Measurements from ENCODE around the gene PARS2.

Gene PARS2

GRCh38 chr1:54810153-54810942 is 46.0 kb upstream of the PARS2 start:
- no peak overlapping the region for H3K23ac ChIP-seq (ENCODE audit: low read depth, low read length, poor library complexity)
- no peak overlapping the region for H3K4me2 ChIP-seq (ENCODE audit: insufficient read depth, low read length, poor library complexity, severe bottlenecking)
- DNase-seq (ENCODE audit: low spot score), result peak; percentile 64
- H3K9me3 ChIP-seq (replicated peaks in 1 of 2; ENCODE audit: control insufficient read depth in 2 of 2, insufficient read depth in 1 of 2, low read depth in 1 of 2, low read length in 2 of 2), result no peaks in the 10 kb centered on the region
- peak overlapping the region; percentile 11 for H2AFZ ChIP-seq (ENCODE audit: low read length)
- WGBS, 2 donors (ENCODE audit: extremely low coverage in 2 of 2, insufficient read length in 2 of 2, insufficient replicate concordance in 1 of 2), result no CpG with 5 or more reads among the region's 13 CpGs
- no peak overlapping the region for H2BK5ac ChIP-seq (ENCODE audit: low read length)
- no peak overlapping the region for H2BK12ac ChIP-seq (ENCODE audit: low read length)
- no peak overlapping the region for H3K14ac ChIP-seq (ENCODE audit: low read length)
- peak overlapping the region; percentile 66 for H2BK15ac ChIP-seq (ENCODE audit: low read length)
- peak overlapping the region; percentile 4 for H3K18ac ChIP-seq (ENCODE audit: low read length)
- peaks cover 0 to 43% (median 0%) of the 10 kb centered on the region in 3 experiments for H3K27me3 ChIP-seq (ENCODE audit: control insufficient read depth in 3 of 3, insufficient read depth in 3 of 3, low read depth in 1 of 3, low read length in 3 of 3)
- peaks cover 8 to 10% of the 10 kb centered on the region in 2 donors for H3K4me1 ChIP-seq (ENCODE audit: control insufficient read depth in 2 of 2, insufficient read depth in 1 of 2, low read depth in 1 of 2, low read length in 2 of 2)
- no peaks in the 10 kb centered on the region for H3K36me3 ChIP-seq (replicated peaks in 1 of 2; ENCODE audit: control insufficient read depth in 2 of 2, insufficient read depth in 2 of 2, low read length in 2 of 2)
- H4K91ac ChIP-seq (ENCODE audit: low read depth, low read length, poor library complexity), result peak overlapping the region; percentile 88
- H3K4ac ChIP-seq (ENCODE audit: low read length), result no peak overlapping the region
- H2AK5ac ChIP-seq (ENCODE audit: low read depth, low read length), result peak overlapping the region; percentile 17
- H3K4me3 ChIP-seq (ENCODE audit: low read length in 2 of 2), result no peak overlapping the region
- no peak overlapping the region for H4K8ac ChIP-seq (ENCODE audit: low read depth, low read length)
- H3K79me1 ChIP-seq (ENCODE audit: low read depth, low read length), result no peaks in the 10 kb centered on the region
- H3K9ac ChIP-seq (ENCODE audit: low read depth, low read length, poor library complexity), result no peak overlapping the region
- no peak overlapping the region for H2BK120ac ChIP-seq (ENCODE audit: low read depth, low read length)
- H3K27ac ChIP-seq (replicated peaks; ENCODE audit: low read length), result no peak overlapping the region

- Histone ChIP-seq H3K14ac (ENCODE audit: low read length) (no peak overlapping the region), H3K9ac (ENCODE audit: low read depth, low read length, poor library complexity) (no peak overlapping the region), H2BK12ac (ENCODE audit: low read length) (no peak overlapping the region), H3K4me3 (ENCODE audit: low read length in 2 of 2) (no peak overlapping the region), H3K36me3 (replicated peaks in 1 of 2; ENCODE audit: control insufficient read depth in 2 of 2, insufficient read depth in 2 of 2, low read length in 2 of 2) (no peaks in the 10 kb centered on the region), H3K23ac (ENCODE audit: low read depth, low read length, poor library complexity) (no peak overlapping the region), H2AK5ac (ENCODE audit: low read depth, low read length) (no peak overlapping the region), H4K91ac (ENCODE audit: low read depth, low read length, poor library complexity) (no peak overlapping the region), H3K4me2 (ENCODE audit: insufficient read depth, low read length, poor library complexity, severe bottlenecking) (no peak overlapping the region), H2AFZ (ENCODE audit: low read length) (no peak overlapping the region), H3K27ac (replicated peaks; ENCODE audit: low read length) (no peak overlapping the region), H3K79me1 (ENCODE audit: low read depth, low read length) (no peaks in the 10 kb centered on the region), H3K4ac (ENCODE audit: low read length) (no peak overlapping the region), H3K4me1 (ENCODE audit: control insufficient read depth in 2 of 2, insufficient read depth in 1 of 2, low read depth in 1 of 2, low read length in 2 of 2) (peaks cover 8 to 10% of the 10 kb centered on the region in 2 donors), H3K9me3 (replicated peaks in 1 of 2; ENCODE audit: control insufficient read depth in 2 of 2, insufficient read depth in 1 of 2, low read depth in 1 of 2, low read length in 2 of 2) (no peaks in the 10 kb centered on the region), H2BK15ac (ENCODE audit: low read length) (no peak overlapping the region), H2BK120ac (ENCODE audit: low read depth, low read length) (no peak overlapping the region), H3K18ac (ENCODE audit: low read length) (no peak overlapping the region), H2BK5ac (ENCODE audit: low read length) (no peak overlapping the region), H4K8ac (ENCODE audit: low read depth, low read length) (no peak overlapping the region), H3K27me3 (ENCODE audit: control insufficient read depth in 3 of 3, insufficient read depth in 3 of 3, low read depth in 1 of 3, low read length in 3 of 3) (peaks cover 0 to 35% (median 3%) of the 10 kb centered on the region in 3 experiments)
- no peak for DNase-seq (ENCODE audit: low spot score)
- WGBS, 2 donors (ENCODE audit: extremely low coverage in 2 of 2, insufficient read length in 2 of 2, insufficient replicate concordance in 1 of 2), result no CpG with 5 or more reads among the region's 3 CpGs
Measured at GRCh38 chr1:54809496-54810074, 45.3 kb upstream of the PARS2 start.

GRCh38 chr1:54808443-54809207 is 44.3 kb upstream of the PARS2 start:
- Histone ChIP-seq H3K9me3 (replicated peaks in 1 of 2; ENCODE audit: control insufficient read depth in 2 of 2, insufficient read depth in 1 of 2, low read depth in 1 of 2, low read length in 2 of 2) (no peaks in the 10 kb centered on the region), H3K23ac (ENCODE audit: low read depth, low read length, poor library complexity) (no peak overlapping the region), H2BK5ac (ENCODE audit: low read length) (no peak overlapping the region), H3K4ac (ENCODE audit: low read length) (no peak overlapping the region), H2AFZ (ENCODE audit: low read length) (no peak overlapping the region), H2BK120ac (ENCODE audit: low read depth, low read length) (no peak overlapping the region), H3K4me2 (ENCODE audit: insufficient read depth, low read length, poor library complexity, severe bottlenecking) (no peak overlapping the region), H3K4me3 (ENCODE audit: low read length in 2 of 2) (no peak overlapping the region), H3K18ac (ENCODE audit: low read length) (no peak overlapping the region), H3K4me1 (ENCODE audit: control insufficient read depth in 2 of 2, insufficient read depth in 1 of 2, low read depth in 1 of 2, low read length in 2 of 2) (peaks cover 4 to 5% of the 10 kb centered on the region in 2 donors), H2BK15ac (ENCODE audit: low read length) (no peak overlapping the region), H3K14ac (ENCODE audit: low read length) (no peak overlapping the region), H2AK5ac (ENCODE audit: low read depth, low read length) (no peak overlapping the region), H3K27ac (replicated peaks; ENCODE audit: low read length) (no peak overlapping the region), H3K27me3 (ENCODE audit: control insufficient read depth in 3 of 3, insufficient read depth in 3 of 3, low read depth in 1 of 3, low read length in 3 of 3) (peaks cover 0 to 39% (median 5%) of the 10 kb centered on the region in 3 experiments), H3K9ac (ENCODE audit: low read depth, low read length, poor library complexity) (peak overlapping the region; percentile 2), H4K91ac (ENCODE audit: low read depth, low read length, poor library complexity) (no peak overlapping the region), H3K79me1 (ENCODE audit: low read depth, low read length) (no peaks in the 10 kb centered on the region), H4K8ac (ENCODE audit: low read depth, low read length) (no peak overlapping the region), H3K36me3 (replicated peaks in 1 of 2; ENCODE audit: control insufficient read depth in 2 of 2, insufficient read depth in 2 of 2, low read length in 2 of 2) (no peaks in the 10 kb centered on the region), H2BK12ac (ENCODE audit: low read length) (peak overlapping the region; percentile 12)
- no CpG with 5 or more reads among the region's 12 CpGs for WGBS, 2 donors (ENCODE audit: extremely low coverage in 2 of 2, insufficient read length in 2 of 2, insufficient replicate concordance in 1 of 2)
- no peak for DNase-seq (ENCODE audit: low spot score)

- Histone ChIP-seq H3K4me2 (ENCODE audit: insufficient read depth, low read length, poor library complexity, severe bottlenecking) (no peak overlapping the region), H3K4me3 (ENCODE audit: low read length in 2 of 2) (no peak overlapping the region), H3K23ac (ENCODE audit: low read depth, low read length, poor library complexity) (no peak overlapping the region), H3K9ac (ENCODE audit: low read depth, low read length, poor library complexity) (no peak overlapping the region), H2AK5ac (ENCODE audit: low read depth, low read length) (no peak overlapping the region), H2BK5ac (ENCODE audit: low read length) (no peak overlapping the region), H3K79me1 (ENCODE audit: low read depth, low read length) (no peaks in the 10 kb centered on the region), H3K27me3 (ENCODE audit: control insufficient read depth in 3 of 3, insufficient read depth in 3 of 3, low read depth in 1 of 3, low read length in 3 of 3) (peaks cover 0 to 40% (median 5%) of the 10 kb centered on the region in 3 experiments), H3K4me1 (ENCODE audit: control insufficient read depth in 2 of 2, insufficient read depth in 1 of 2, low read depth in 1 of 2, low read length in 2 of 2) (peaks cover 0 to 2% of the 10 kb centered on the region in 2 donors), H2BK15ac (ENCODE audit: low read length) (no peak overlapping the region), H2BK120ac (ENCODE audit: low read depth, low read length) (no peak overlapping the region), H4K8ac (ENCODE audit: low read depth, low read length) (no peak overlapping the region), H2AFZ (ENCODE audit: low read length) (no peak overlapping the region), H2BK12ac (ENCODE audit: low read length) (no peak overlapping the region), H3K36me3 (replicated peaks in 1 of 2; ENCODE audit: control insufficient read depth in 2 of 2, insufficient read depth in 2 of 2, low read length in 2 of 2) (no peaks in the 10 kb centered on the region), H3K4ac (ENCODE audit: low read length) (no peak overlapping the region), H3K27ac (replicated peaks; ENCODE audit: low read length) (no peak overlapping the region), H4K91ac (ENCODE audit: low read depth, low read length, poor library complexity) (no peak overlapping the region), H3K14ac (ENCODE audit: low read length) (no peak overlapping the region), H3K9me3 (replicated peaks in 1 of 2; ENCODE audit: control insufficient read depth in 2 of 2, insufficient read depth in 1 of 2, low read depth in 1 of 2, low read length in 2 of 2) (no peaks in the 10 kb centered on the region), H3K18ac (ENCODE audit: low read length) (no peak overlapping the region)
- DNase-seq (ENCODE audit: low spot score), result no peak
- no CpG with 5 or more reads among the region's 7 CpGs for WGBS, 2 donors (ENCODE audit: extremely low coverage in 2 of 2, insufficient read length in 2 of 2, insufficient replicate concordance in 1 of 2)
Measured at GRCh38 chr1:54807756-54808155, 43.4 kb upstream of the PARS2 start.
